Measurements from ENCODE around the gene REX1BD. TPM values are rescaled to one million over a fixed set of nuclear protein-coding genes. Genes with fewer than 3 reads are reported as not detected.

REX1BD gene
- total and polyA plus RNA-seq, 2 donors (not counting 3 experiments of a cell fraction or from before 2014, with no cell fraction given), result 64.4 to 90.9 TPM

DNA sequence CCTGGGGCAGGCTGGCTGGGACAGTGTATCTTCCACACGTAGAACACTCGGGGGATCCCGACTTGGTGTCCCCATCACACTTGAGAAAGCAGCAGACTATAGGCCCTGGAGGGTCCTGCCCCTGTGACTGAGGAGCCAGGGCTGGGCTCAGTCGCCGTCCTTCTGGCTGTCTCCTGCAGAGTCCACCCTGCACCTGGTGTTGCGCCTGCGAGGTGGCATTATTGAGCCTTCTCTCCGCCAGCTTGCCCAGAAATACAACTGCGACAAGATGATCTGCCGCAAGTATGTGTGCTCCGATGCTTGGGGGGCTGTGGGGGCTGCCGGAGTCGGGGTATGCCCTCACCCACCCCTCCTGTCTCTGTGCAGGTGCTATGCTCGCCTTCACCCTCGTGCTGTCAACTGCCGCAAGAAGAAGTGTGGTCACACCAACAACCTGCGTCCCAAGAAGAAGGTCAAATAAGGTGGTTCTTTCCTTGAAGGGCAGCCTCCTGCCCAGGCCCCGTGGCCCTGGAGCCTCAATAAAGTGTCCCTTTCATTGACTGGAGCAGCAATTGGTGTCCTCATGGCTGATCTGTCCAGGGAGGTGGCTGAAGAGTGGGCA is 13.8 kb upstream of the REX1BD start:
- intact Hi-C loops (cut with micrococcal nuclease) (loop anchor here (5.0 kb wide), 1 partner anchor 102 kb away; no protein-coding TSS in a partner anchor), dilution Hi-C loops (cut with MboI; ENCODE audit: extremely low pct_ligation_motif_present, low sequenced_read_pairs) (no loop called here)
- Histone ChIP-seq H2AFZ (ENCODE audit: low read depth, low read length) (no peak overlapping the region), H3K27ac (ENCODE audit: insufficient read depth, low read depth, low read length) (no peak overlapping the region), H3K79me2 (ENCODE audit: control insufficient read depth, insufficient read depth, low read length) (peaks cover 24% of the 10 kb centered on the region), H4K20me1 (replicated peaks; ENCODE audit: control insufficient read depth, extremely low read depth, insufficient read depth, low read length) (no peaks in the 10 kb centered on the region), H3K9me1 (replicated peaks; ENCODE audit: control insufficient read depth, extremely low read depth, insufficient read depth, low read length) (no peaks in the 10 kb centered on the region), H3K9me3 (replicated peaks; ENCODE audit: control insufficient read depth, insufficient read depth, low read length) (no peaks in the 10 kb centered on the region), H3K36me3 (ENCODE audit: control insufficient read depth in 2 of 2, extremely low read depth in 1 of 2, insufficient read depth in 2 of 2, low read length in 2 of 2) (peaks cover 4 to 19% of the 10 kb centered on the region in 2 experiments), H3K4me3 (replicated peaks in 1 of 3; ENCODE audit: insufficient read depth in 1 of 3, low read depth in 1 of 3, low read length in 3 of 3) (no peak overlapping the region), H3K4me1 (ENCODE audit: control insufficient read depth, extremely low read depth, insufficient read depth, low read length) (peaks cover 16% of the 10 kb centered on the region), H3K27me3 (ENCODE audit: control insufficient read depth in 2 of 2, insufficient read depth in 2 of 2, low read length in 2 of 2) (no peaks in the 10 kb centered on the region), H3K9ac (replicated peaks; ENCODE audit: extremely low read depth, insufficient read depth, low read length) (no peak overlapping the region), H3K4me2 (ENCODE audit: insufficient read depth, low read length) (no peak overlapping the region)
- no peak for FAIRE-seq
- DNase-seq (ENCODE audit: low read depth, low spot score), result no peak
- ChIA-PET POLR2A (no interaction called here), CTCF (interaction anchor here (1.1 kb wide), 1 partner anchor 15 kb away, joined by 4 read pairs; no protein-coding TSS in a partner anchor)
- no TSS peak for BruUV-seq (replicated peaks)
- no peak for TF ChIP-seq JUN (IDR thresholded peaks at IDR 0.05; ENCODE audit: borderline replicate concordance, insufficient read depth, insufficient read length, low read depth)
- TF ChIP-seq FOS (IDR thresholded peaks at IDR 0.05; ENCODE audit: borderline replicate concordance, insufficient read depth, low read length), result no peak
- no peak for TF ChIP-seq EZH2 (IDR thresholded peaks at IDR 0.05; ENCODE audit: borderline replicate concordance, low read depth, low read length, severe bottlenecking)
- no peak for TF ChIP-seq MYC (IDR thresholded peaks at IDR 0.05; ENCODE audit: low read depth, low read length)
- no peak for TF ChIP-seq CTCF (IDR thresholded peaks at IDR 0.05; ENCODE audit: extremely low read depth in 1 of 2, insufficient read depth in 1 of 2, low read depth in 1 of 2, low read length in 2 of 2)
- TF ChIP-seq POLR2A (IDR thresholded peaks at IDR 0.05; ENCODE audit: low read depth, low read length), result no peak
- TF ChIP-seq GATA2 (IDR thresholded peaks at IDR 0.05; ENCODE audit: insufficient read depth, insufficient read length, low read depth, low read length), result no peak
- TF ChIP-seq, protein P1, sequence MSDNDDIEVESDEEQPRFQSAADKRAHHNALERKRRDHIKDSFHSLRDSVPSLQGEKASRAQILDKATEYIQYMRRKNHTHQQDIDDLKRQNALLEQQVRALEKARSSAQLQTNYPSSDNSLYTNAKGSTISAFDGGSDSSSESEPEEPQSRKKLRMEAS (IDR thresholded peaks at IDR 0.05; ENCODE audit: insufficient read depth, insufficient read length), result no peak
- TF ChIP-seq POLR2AphosphoS5 (IDR thresholded peaks at IDR 0.05; ENCODE audit: insufficient read depth, low read depth, low read length), result no peak
